ENCODE results near the gene TP53BP1. TPM values are rescaled to one million over a fixed set of nuclear protein-coding genes. Genes with fewer than 3 reads are reported as not detected.
A peak's percentile ranks its signal among the peaks of the same experiment; 100 is the strongest.

TP53BP1 gene
- total and polyA plus RNA-seq, 12 donors: 22.8 to 80.9 (median 43.7) TPM

DNA sequence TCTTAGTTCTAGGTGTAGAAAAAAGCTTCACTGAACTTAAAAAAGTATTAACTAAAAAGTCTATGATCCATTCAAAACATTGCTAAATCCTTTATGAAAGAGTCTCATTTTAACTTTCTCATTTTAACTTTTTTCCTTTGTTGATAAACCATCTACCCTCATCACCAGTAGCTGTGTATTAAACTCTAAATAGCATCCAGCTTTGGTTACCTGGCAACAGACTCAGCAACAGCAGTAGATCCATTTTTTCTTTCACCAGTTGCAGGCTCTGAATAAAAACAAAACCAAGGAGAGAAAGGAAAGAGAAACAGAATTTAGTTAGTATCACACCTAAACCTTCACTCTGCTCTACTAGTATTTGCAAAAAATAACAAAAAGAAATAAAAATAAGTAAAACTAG lies 51.6 kb downstream of the TP53BP1 start:
- Histone ChIP-seq H3K36me3 (replicated peaks in 1 of 2) (peaks cover 0 to 25% of the 10 kb centered on the region in 2 donors), H3K27ac (peak overlapping the region in 4 of 5 donors; percentile 24 to 87 (median 70)), H3K4me3 (no peak overlapping the region), H3K27me3 (no peaks in the 10 kb centered on the region), H3K9me3 (replicated peaks in 1 of 3) (no peaks in the 10 kb centered on the region), H3K4me1 (replicated peaks in 1 of 2) (peaks cover 0 to 16% of the 10 kb centered on the region in 2 donors)
- DNase-seq: no peak
- intact Hi-C loops (cut with DNase I): loop anchor here (5.0 to 10.0 kb wide), 2 partner anchors 71 to 73 kb away; partner anchors contain the start of gene MAP1A (in 1 of the 2)
- TF ChIP-seq, protein P1, sequence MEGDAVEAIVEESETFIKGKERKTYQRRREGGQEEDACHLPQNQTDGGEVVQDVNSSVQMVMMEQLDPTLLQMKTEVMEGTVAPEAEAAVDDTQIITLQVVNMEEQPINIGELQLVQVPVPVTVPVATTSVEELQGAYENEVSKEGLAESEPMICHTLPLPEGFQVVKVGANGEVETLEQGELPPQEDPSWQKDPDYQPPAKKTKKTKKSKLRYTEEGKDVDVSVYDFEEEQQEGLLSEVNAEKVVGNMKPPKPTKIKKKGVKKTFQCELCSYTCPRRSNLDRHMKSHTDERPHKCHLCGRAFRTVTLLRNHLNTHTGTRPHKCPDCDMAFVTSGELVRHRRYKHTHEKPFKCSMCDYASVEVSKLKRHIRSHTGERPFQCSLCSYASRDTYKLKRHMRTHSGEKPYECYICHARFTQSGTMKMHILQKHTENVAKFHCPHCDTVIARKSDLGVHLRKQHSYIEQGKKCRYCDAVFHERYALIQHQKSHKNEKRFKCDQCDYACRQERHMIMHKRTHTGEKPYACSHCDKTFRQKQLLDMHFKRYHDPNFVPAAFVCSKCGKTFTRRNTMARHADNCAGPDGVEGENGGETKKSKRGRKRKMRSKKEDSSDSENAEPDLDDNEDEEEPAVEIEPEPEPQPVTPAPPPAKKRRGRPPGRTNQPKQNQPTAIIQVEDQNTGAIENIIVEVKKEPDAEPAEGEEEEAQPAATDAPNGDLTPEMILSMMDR (IDR thresholded peaks at IDR 0.05): no peak
- TF ChIP-seq POLR2A (IDR thresholded peaks at IDR 0.05): no peak

DNA sequence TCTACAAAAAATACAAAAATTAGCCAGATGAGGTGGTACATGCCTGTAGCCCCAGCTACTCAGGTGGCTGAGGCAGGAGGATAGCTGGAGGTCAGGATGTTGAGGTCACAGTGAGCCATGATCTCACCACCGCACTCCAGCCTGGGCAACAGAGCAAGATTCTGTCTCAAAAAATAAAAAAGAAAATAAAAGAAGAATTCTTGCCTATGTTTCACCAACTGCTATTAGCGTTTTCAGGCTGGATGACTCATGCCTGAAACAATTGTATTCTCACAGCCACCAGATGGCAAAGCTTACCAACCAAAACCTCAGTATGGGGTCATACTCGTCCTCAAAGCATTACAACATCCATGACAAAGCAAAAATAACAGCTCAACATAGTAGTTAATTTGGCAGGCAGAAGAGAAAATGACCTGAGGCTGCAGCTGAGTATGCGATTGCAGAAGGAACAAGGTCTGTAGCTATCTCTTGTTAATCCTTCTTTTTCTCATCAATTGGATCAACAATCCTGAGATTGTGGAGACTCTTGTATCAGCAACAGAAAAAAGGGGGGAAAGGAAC lies 52.2 kb downstream of the TP53BP1 start:
- 5 to 17% (median 13%) methylated on average over 4 of the region's 4 CpGs for WGBS, 4 donors
- H3K27me3 ChIP-seq: no peaks in the 10 kb centered on the region
- no peak overlapping the region for H3K4me3 ChIP-seq
- intact Hi-C loops (cut with DNase I): loop anchor here (5.0 to 10.0 kb wide), 2 partner anchors 72 to 74 kb away; partner anchors contain the start of gene MAP1A (in 1 of the 2)
- peak in 1 of 2 donors; percentile 52 for TF ChIP-seq POLR2A (IDR thresholded peaks at IDR 0.05)
- TF ChIP-seq, protein P1 (IDR thresholded peaks at IDR 0.05): peak; percentile 16 to 89 (median 80)
- no peaks in the 10 kb centered on the region for H3K9me3 ChIP-seq (replicated peaks in 1 of 3)
- peak; percentile 52 to 87 (median 74) for DNase-seq
- H3K4me1 ChIP-seq (replicated peaks in 1 of 2): peaks cover 0 to 16% of the 10 kb centered on the region in 2 donors
- H3K36me3 ChIP-seq (replicated peaks in 1 of 2): peaks cover 0 to 24% of the 10 kb centered on the region in 2 donors
- H3K27ac ChIP-seq: peak overlapping the region; percentile 29 to 87 (median 82)

DNA sequence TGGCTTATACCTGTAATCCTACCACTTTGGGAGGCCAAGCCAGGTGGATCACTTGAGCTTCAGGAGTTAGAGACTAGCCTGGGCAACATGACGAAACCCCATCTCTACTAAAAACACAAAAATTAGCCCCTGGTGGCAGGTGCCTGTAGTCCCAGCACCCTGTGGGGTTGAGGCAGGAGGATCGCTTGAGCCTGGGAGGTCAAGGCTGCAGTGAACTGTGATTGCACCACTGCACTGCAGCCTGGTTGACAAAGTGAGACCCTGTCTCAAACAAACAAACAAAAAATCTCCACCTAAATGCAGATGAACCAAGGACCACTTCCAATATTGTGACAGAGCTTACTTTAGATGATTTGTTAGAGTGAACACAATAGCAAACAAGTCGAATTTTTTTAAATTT lies 53.7 kb downstream of the TP53BP1 start:
- Histone ChIP-seq H3K27me3 (no peaks in the 10 kb centered on the region), H3K27ac (peak overlapping the region in 1 of 5 donors; percentile 87), H3K4me1 (replicated peaks in 1 of 2) (peaks cover 0 to 16% of the 10 kb centered on the region in 2 donors), H3K4me3 (no peak overlapping the region), H3K9me3 (replicated peaks in 1 of 3) (no peaks in the 10 kb centered on the region), H3K36me3 (replicated peaks in 1 of 2) (peaks cover 0 to 21% of the 10 kb centered on the region in 2 donors)
- TF ChIP-seq POLR2A (IDR thresholded peaks at IDR 0.05): no peak
- TF ChIP-seq, protein P1 (IDR thresholded peaks at IDR 0.05): peak in 2 of 6 experiments; percentile 9 to 16
- peak in 1 of 7 donors; percentile 15 for DNase-seq
- intact Hi-C loops (cut with DNase I): no loop called here
- 63 to 76% (median 69%) methylated on average over 3 of the region's 3 CpGs for WGBS, 4 donors

DNA sequence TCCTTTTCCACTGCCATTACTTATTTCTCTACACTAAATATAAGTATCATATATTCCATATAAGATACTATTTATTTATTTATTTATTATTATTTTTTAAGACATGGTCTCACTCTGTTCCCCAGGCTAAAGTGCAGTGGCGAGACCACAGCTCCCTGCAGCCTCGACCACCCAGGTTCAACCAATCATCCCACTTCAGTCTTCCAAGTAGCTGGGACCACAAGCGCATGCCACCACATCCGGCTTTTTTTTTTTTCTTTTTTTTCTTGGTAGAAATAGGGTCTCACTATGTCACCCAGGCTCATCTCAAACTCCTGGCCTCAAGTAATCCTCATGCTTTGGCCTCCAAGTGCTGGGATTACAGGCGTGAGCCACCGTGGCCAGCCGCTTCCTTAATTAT lies 56.6 kb downstream of the TP53BP1 start:
- TF ChIP-seq, protein P1 (IDR thresholded peaks at IDR 0.05): no peak
- TF ChIP-seq POLR2A (IDR thresholded peaks at IDR 0.05): no peak
- Histone ChIP-seq H3K27ac (no peak overlapping the region), H3K4me1 (replicated peaks in 1 of 2) (peaks cover 0 to 11% of the 10 kb centered on the region in 2 donors), H3K9me3 (replicated peaks in 1 of 3) (no peaks in the 10 kb centered on the region), H3K4me3 (no peak overlapping the region), H3K27me3 (no peaks in the 10 kb centered on the region), H3K36me3 (replicated peaks in 1 of 2) (peaks cover 0 to 41% of the 10 kb centered on the region in 2 donors)
- intact Hi-C loops (cut with DNase I): no loop called here
- DNase-seq: no peak
- 94 to 98% (median 96%) methylated on average over 7 of the region's 7 CpGs for WGBS, 4 donors
